Measurements from ENCODE around the gene CDADC1.
A peak's percentile ranks its signal among the peaks of the same experiment; 100 is the strongest.

Gene CDADC1

GRCh38 chr13:49248622-49249002 is 887 bp downstream of the CDADC1 start:
- H3K23ac ChIP-seq (ENCODE audit: low read length) = no peak overlapping the region
- H3K4me1 ChIP-seq (ENCODE audit: control insufficient read depth in 1 of 2, insufficient read depth in 2 of 2, low read length in 2 of 2) = peaks cover 2% of the 10 kb centered on the region in 2 experiments
- H3K27ac ChIP-seq (ENCODE audit: low read depth, low read length) = no peak overlapping the region
- H2AK5ac ChIP-seq (ENCODE audit: low read length) = no peak overlapping the region
- H3K9me3 ChIP-seq (ENCODE audit: insufficient read depth, low read depth, low read length) = no peaks in the 10 kb centered on the region
- H3K4me3 ChIP-seq (ENCODE audit: low read depth, low read length) = peak overlapping the region; percentile 89
- no peak overlapping the region for H4K12ac ChIP-seq (ENCODE audit: low read depth, low read length)
- H3K36me3 ChIP-seq (ENCODE audit: control insufficient read depth in 1 of 2, insufficient read depth in 2 of 2, low read length in 2 of 2) = no peaks in the 10 kb centered on the region
- H2BK120ac ChIP-seq (ENCODE audit: insufficient read depth, low read length, poor library complexity) = no peak overlapping the region
- H3K79me1 ChIP-seq (ENCODE audit: low read length) = peaks cover 4% of the 10 kb centered on the region
- WGBS (ENCODE audit: extremely low coverage, insufficient coverage, insufficient read length) = no CpG with 5 or more reads among the region's 6 CpGs
- H2BK12ac ChIP-seq (ENCODE audit: low read length) = no peak overlapping the region
- H3K9ac ChIP-seq (ENCODE audit: low read length) = no peak overlapping the region
- peak overlapping the region; percentile 80 for H3K4me2 ChIP-seq (ENCODE audit: low read length)
- H3K27me3 ChIP-seq (ENCODE audit: insufficient read depth, low read length) = no peaks in the 10 kb centered on the region
- no peak overlapping the region for H3K14ac ChIP-seq (ENCODE audit: low read length)
- H3K79me2 ChIP-seq (ENCODE audit: control insufficient read depth, insufficient read depth, low read length, poor library complexity) = peaks cover 2% of the 10 kb centered on the region
- H2AFZ ChIP-seq (ENCODE audit: insufficient read depth, low read length, poor library complexity) = peak overlapping the region; percentile 97
- peak overlapping the region; percentile 97 for H4K8ac ChIP-seq (ENCODE audit: low read depth, low read length)
- H3K4ac ChIP-seq (ENCODE audit: low read depth, low read length) = no peak overlapping the region
- DNase-seq = peak; percentile 8 to 68
- no peak overlapping the region for H4K91ac ChIP-seq (ENCODE audit: low read depth, low read length)
- no peak overlapping the region for H3K18ac ChIP-seq (ENCODE audit: low read length)
- H2BK5ac ChIP-seq (ENCODE audit: low read depth, low read length, poor library complexity) = no peak overlapping the region

- no CpG with 5 or more reads among the region's 5 CpGs for WGBS (ENCODE audit: extremely low coverage, insufficient coverage, insufficient read length)
- H2BK12ac ChIP-seq (ENCODE audit: low read length) = no peak overlapping the region
- no peak overlapping the region for H3K18ac ChIP-seq (ENCODE audit: low read length)
- no peak overlapping the region for H3K4ac ChIP-seq (ENCODE audit: low read depth, low read length)
- H3K4me3 ChIP-seq (ENCODE audit: low read depth, low read length) = no peak overlapping the region
- H4K8ac ChIP-seq (ENCODE audit: low read depth, low read length) = no peak overlapping the region
- no peak overlapping the region for H3K23ac ChIP-seq (ENCODE audit: low read length)
- peaks cover 0 to 2% of the 10 kb centered on the region in 2 experiments for H3K4me1 ChIP-seq (ENCODE audit: control insufficient read depth in 1 of 2, insufficient read depth in 2 of 2, low read length in 2 of 2)
- H2BK120ac ChIP-seq (ENCODE audit: insufficient read depth, low read length, poor library complexity) = no peak overlapping the region
- peaks cover 0 to 3% of the 10 kb centered on the region in 2 experiments for H3K36me3 ChIP-seq (ENCODE audit: control insufficient read depth in 1 of 2, insufficient read depth in 2 of 2, low read length in 2 of 2)
- no peaks in the 10 kb centered on the region for H3K9me3 ChIP-seq (ENCODE audit: insufficient read depth, low read depth, low read length)
- H4K91ac ChIP-seq (ENCODE audit: low read depth, low read length) = no peak overlapping the region
- H3K79me1 ChIP-seq (ENCODE audit: low read length) = peaks cover 4% of the 10 kb centered on the region
- H3K4me2 ChIP-seq (ENCODE audit: low read length) = no peak overlapping the region
- no peak overlapping the region for H2AK5ac ChIP-seq (ENCODE audit: low read length)
- no peak overlapping the region for H3K14ac ChIP-seq (ENCODE audit: low read length)
- H3K79me2 ChIP-seq (ENCODE audit: control insufficient read depth, insufficient read depth, low read length, poor library complexity) = peaks cover 2% of the 10 kb centered on the region
- no peak overlapping the region for H3K9ac ChIP-seq (ENCODE audit: low read length)
- no peak overlapping the region for H2AFZ ChIP-seq (ENCODE audit: insufficient read depth, low read length, poor library complexity)
- no peak overlapping the region for H4K12ac ChIP-seq (ENCODE audit: low read depth, low read length)
- H3K27me3 ChIP-seq (ENCODE audit: insufficient read depth, low read length) = no peaks in the 10 kb centered on the region
- H3K27ac ChIP-seq (ENCODE audit: low read depth, low read length) = no peak overlapping the region
- H2BK5ac ChIP-seq (ENCODE audit: low read depth, low read length, poor library complexity) = no peak overlapping the region
- DNase-seq = no peak
Observed at GRCh38 chr13:49251326-49251725, 3.6 kb downstream of the CDADC1 start.

DNA sequence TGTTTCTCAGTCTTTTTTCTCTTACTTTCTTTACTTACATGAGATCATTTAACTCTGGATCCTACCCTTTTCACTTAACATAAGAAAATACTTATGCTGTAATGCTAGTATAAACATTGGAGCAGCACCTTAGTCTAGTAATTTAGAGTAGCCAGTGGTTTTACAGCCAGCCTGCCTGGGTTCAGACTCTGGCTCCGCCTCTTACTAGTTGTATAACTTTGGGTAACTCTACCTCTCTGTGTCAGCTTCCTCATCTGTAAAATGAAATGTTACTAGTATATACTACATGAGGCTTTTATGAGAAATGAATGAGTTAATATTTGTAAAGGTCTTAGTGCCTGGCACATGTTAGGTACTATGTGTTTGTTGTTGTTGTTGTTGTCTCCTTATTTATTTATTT is 5.6 kb downstream of the CDADC1 start:
- Histone ChIP-seq H2AFZ (ENCODE audit: insufficient read depth, low read length, poor library complexity) (no peak overlapping the region), H3K9ac (ENCODE audit: low read length) (no peak overlapping the region), H3K18ac (ENCODE audit: low read length) (no peak overlapping the region), H2BK5ac (ENCODE audit: low read depth, low read length, poor library complexity) (no peak overlapping the region), H4K12ac (ENCODE audit: low read depth, low read length) (no peak overlapping the region), H2BK120ac (ENCODE audit: insufficient read depth, low read length, poor library complexity) (no peak overlapping the region), H4K91ac (ENCODE audit: low read depth, low read length) (no peak overlapping the region), H2BK12ac (ENCODE audit: low read length) (no peak overlapping the region), H2AK5ac (ENCODE audit: low read length) (no peak overlapping the region), H3K79me2 (ENCODE audit: control insufficient read depth, insufficient read depth, low read length, poor library complexity) (no peaks in the 10 kb centered on the region), H3K79me1 (ENCODE audit: low read length) (no peaks in the 10 kb centered on the region), H3K4me1 (ENCODE audit: control insufficient read depth in 1 of 2, insufficient read depth in 2 of 2, low read length in 2 of 2) (no peaks in the 10 kb centered on the region), H3K4me3 (ENCODE audit: low read depth, low read length) (no peak overlapping the region), H3K27me3 (ENCODE audit: insufficient read depth, low read length) (no peaks in the 10 kb centered on the region), H3K9me3 (ENCODE audit: insufficient read depth, low read depth, low read length) (no peaks in the 10 kb centered on the region), H3K36me3 (ENCODE audit: control insufficient read depth in 1 of 2, insufficient read depth in 2 of 2, low read length in 2 of 2) (peaks cover 2 to 3% of the 10 kb centered on the region in 2 experiments), H3K14ac (ENCODE audit: low read length) (no peak overlapping the region), H4K8ac (ENCODE audit: low read depth, low read length) (no peak overlapping the region), H3K27ac (ENCODE audit: low read depth, low read length) (no peak overlapping the region), H3K23ac (ENCODE audit: low read length) (no peak overlapping the region), H3K4ac (ENCODE audit: low read depth, low read length) (no peak overlapping the region), H3K4me2 (ENCODE audit: low read length) (no peak overlapping the region)
- no CpG with 5 or more reads among the region's 1 CpG for WGBS (ENCODE audit: extremely low coverage, insufficient coverage, insufficient read length)
- DNase-seq = no peak

- WGBS (ENCODE audit: extremely low coverage, insufficient coverage, insufficient read length) = no CpG with 5 or more reads among the region's 1 CpG
- no peak overlapping the region for H3K9ac ChIP-seq (ENCODE audit: low read length)
- no peak for DNase-seq
Observed at GRCh38 chr13:49254007-49254406, 6.3 kb downstream of the CDADC1 start.

More at GRCh38 chr13:49254007-49254406, 6.3 kb downstream of the CDADC1 start:
- Histone ChIP-seq H4K12ac (ENCODE audit: low read depth, low read length) (no peak overlapping the region), H3K36me3 (ENCODE audit: control insufficient read depth in 1 of 2, insufficient read depth in 2 of 2, low read length in 2 of 2) (peaks cover 2 to 3% of the 10 kb centered on the region in 2 experiments), H3K4me3 (ENCODE audit: low read depth, low read length) (no peak overlapping the region), H4K91ac (ENCODE audit: low read depth, low read length) (no peak overlapping the region), H3K79me2 (ENCODE audit: control insufficient read depth, insufficient read depth, low read length, poor library complexity) (no peaks in the 10 kb centered on the region), H3K14ac (ENCODE audit: low read length) (no peak overlapping the region), H3K4me1 (ENCODE audit: control insufficient read depth in 1 of 2, insufficient read depth in 2 of 2, low read length in 2 of 2) (no peaks in the 10 kb centered on the region), H2AFZ (ENCODE audit: insufficient read depth, low read length, poor library complexity) (no peak overlapping the region), H3K27ac (ENCODE audit: low read depth, low read length) (no peak overlapping the region), H3K27me3 (ENCODE audit: insufficient read depth, low read length) (no peaks in the 10 kb centered on the region), H3K4ac (ENCODE audit: low read depth, low read length) (no peak overlapping the region), H3K18ac (ENCODE audit: low read length) (no peak overlapping the region), H2BK5ac (ENCODE audit: low read depth, low read length, poor library complexity) (no peak overlapping the region), H3K79me1 (ENCODE audit: low read length) (no peaks in the 10 kb centered on the region), H2BK120ac (ENCODE audit: insufficient read depth, low read length, poor library complexity) (no peak overlapping the region), H3K4me2 (ENCODE audit: low read length) (no peak overlapping the region), H2BK12ac (ENCODE audit: low read length) (no peak overlapping the region), H2AK5ac (ENCODE audit: low read length) (no peak overlapping the region), H4K8ac (ENCODE audit: low read depth, low read length) (no peak overlapping the region), H3K23ac (ENCODE audit: low read length) (no peak overlapping the region), H3K9me3 (ENCODE audit: insufficient read depth, low read depth, low read length) (no peaks in the 10 kb centered on the region)
